HCT116 (cell line): ENCODE data around the gene COG5.

Experiments used
- CTCF ChIP-seq, 3 experiments: fragments of 200-600 bp in 1 of 3; sonication (generic) in 1 of 3; IDR thresholded peaks in 2 of 3; conservative IDR thresholded peaks in 1 of 3; 2 replicates each; pipeline ENCODE4 v1.5.1; 2012 to 2017; ENCODE audit warnings: low read depth in 2 of 3, low read length in 2 of 3, antibody characterized with exemption in 1 of 3, borderline replicate concordance in 1 of 3, control low read depth in 1 of 3, mild to moderate bottlenecking in 1 of 3, mixed read lengths in 1 of 3, mixed run types in 1 of 3, moderate library complexity in 1 of 3; ENCODE audit not compliant: insufficient read depth in 1 of 3
- ELF1 ChIP-seq: IDR thresholded peaks from 2 replicates; pipeline ENCODE4 v1.6.1; 2012; ENCODE audit warnings: low read depth, borderline replicate concordance
- MAX ChIP-seq: IDR thresholded peaks from 2 replicates; pipeline ENCODE4 v1.6.1; 2012
- POLR2A ChIP-seq: IDR thresholded peaks from 2 replicates; pipeline ENCODE4 v1.7.0; 2011; ENCODE audit warnings: borderline replicate concordance; ENCODE audit not compliant: insufficient read depth, insufficient read length; ENCODE audit errors: extremely low read depth
- POLR2AphosphoS5 ChIP-seq: IDR thresholded peaks from 2 replicates; pipeline ENCODE4 v1.6.1; 2011; ENCODE audit warnings: mild to moderate bottlenecking, low read depth, low read length, moderate library complexity
- RAD21 ChIP-seq: IDR thresholded peaks from 2 replicates; pipeline ENCODE4 v1.6.1; 2012; ENCODE audit warnings: low read depth, mild to moderate bottlenecking
- SP1 ChIP-seq: IDR thresholded peaks from 2 replicates; pipeline ENCODE4 v1.6.1; 2012; ENCODE audit warnings: low read depth
- ZFX ChIP-seq: fragments of 450-650 bp; IDR thresholded peaks from 2 replicates; pipeline ENCODE4 v1.6.1; 2017

GRCh38 chr7:107165341-107165740 is 398.4 kb downstream of the COG5 start:
- TF ChIP-seq POLR2A (no peak), CTCF (IDR thresholded peaks at IDR 0.05 in 2 of 3, conservative IDR thresholded peaks at IDR 0.05 in 1 of 3; ENCODE audit: borderline replicate concordance in 1 of 3, insufficient read depth in 1 of 3, low read depth in 2 of 3, low read length in 2 of 3) (no peak), ZFX (no peak), SP1 (no peak), POLR2AphosphoS5 (no peak), RAD21 (no peak), MAX (no peak), ELF1 (no peak)
